ENCODE data around the gene PSME3.

- no peak for TF ChIP-seq REST (IDR thresholded peaks at IDR 0.05; ENCODE audit: insufficient read depth in 1 of 2, low read depth in 2 of 2, low read length in 2 of 2)
- no peak for TF ChIP-seq TAF1 (IDR thresholded peaks at IDR 0.05; ENCODE audit: borderline replicate concordance, insufficient read depth, low read length)
- TF ChIP-seq POLR2AphosphoS5 (IDR thresholded peaks at IDR 0.05; ENCODE audit: low read depth, low read length), result no peak
- no peak for TF ChIP-seq SIN3A (IDR thresholded peaks at IDR 0.05; ENCODE audit: borderline replicate concordance, insufficient read depth, low read length)
Observed at GRCh38 chr17:42878123-42878880, 45.1 kb downstream of the PSME3 start.
